Astrocyte of the spinal cord (primary cell): ENCODE measurements around the gene PKIB.
"Not testable (repeated sequence)": the region's sequence is repeated elsewhere in the genome, so short reads cannot be mapped to it uniquely, and the experiment has no call there.

Experiments used
- DNase-seq: peaks from one replicate; pipeline ENCODE4 v3.0.0; 2011; ENCODE audit warnings: low read depth, low spot score
- H3K4me3 ChIP-seq: 2 replicates; pipeline ENCODE4 v1.5.1; 2011; ENCODE audit warnings: low read depth, mild to moderate bottlenecking, low read length, moderate library complexity
- in situ Hi-C: cut with HindIII; loops from 2 replicates; pipeline ENCODE4 v1.10.0; 2017; ENCODE audit warnings: low sequenced_read_pairs
- TF ChIP-seq, protein P1 (sequence below): IDR thresholded peaks from 2 replicates; pipeline ENCODE4 v1.5.1; 2012; ENCODE audit warnings: low read depth, mild to moderate bottlenecking, low read length, inconsistent platforms

The PKIB gene

DNA sequence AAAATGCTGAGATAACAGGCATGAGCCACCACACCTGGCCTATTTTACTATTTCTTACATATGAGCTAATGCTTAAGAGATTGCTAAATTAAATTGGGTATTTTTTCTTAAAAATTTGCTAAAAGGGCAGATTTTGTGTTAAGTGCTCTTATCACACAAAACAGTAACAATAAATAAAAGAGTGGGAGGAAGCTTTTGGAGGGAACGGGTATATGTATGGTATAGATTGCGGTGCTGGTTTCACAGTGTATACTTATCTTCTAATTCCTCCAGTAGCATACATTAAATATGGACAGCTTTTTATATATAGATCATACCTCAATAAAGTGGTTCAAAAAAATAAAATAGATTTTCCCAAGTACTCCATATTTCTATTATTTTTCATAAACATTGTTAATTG, 129.9 kb downstream of the PKIB start:
- H3K4me3 ChIP-seq = no peak overlapping the region
- in situ Hi-C loops = no loop called here
- TF ChIP-seq, protein P1, sequence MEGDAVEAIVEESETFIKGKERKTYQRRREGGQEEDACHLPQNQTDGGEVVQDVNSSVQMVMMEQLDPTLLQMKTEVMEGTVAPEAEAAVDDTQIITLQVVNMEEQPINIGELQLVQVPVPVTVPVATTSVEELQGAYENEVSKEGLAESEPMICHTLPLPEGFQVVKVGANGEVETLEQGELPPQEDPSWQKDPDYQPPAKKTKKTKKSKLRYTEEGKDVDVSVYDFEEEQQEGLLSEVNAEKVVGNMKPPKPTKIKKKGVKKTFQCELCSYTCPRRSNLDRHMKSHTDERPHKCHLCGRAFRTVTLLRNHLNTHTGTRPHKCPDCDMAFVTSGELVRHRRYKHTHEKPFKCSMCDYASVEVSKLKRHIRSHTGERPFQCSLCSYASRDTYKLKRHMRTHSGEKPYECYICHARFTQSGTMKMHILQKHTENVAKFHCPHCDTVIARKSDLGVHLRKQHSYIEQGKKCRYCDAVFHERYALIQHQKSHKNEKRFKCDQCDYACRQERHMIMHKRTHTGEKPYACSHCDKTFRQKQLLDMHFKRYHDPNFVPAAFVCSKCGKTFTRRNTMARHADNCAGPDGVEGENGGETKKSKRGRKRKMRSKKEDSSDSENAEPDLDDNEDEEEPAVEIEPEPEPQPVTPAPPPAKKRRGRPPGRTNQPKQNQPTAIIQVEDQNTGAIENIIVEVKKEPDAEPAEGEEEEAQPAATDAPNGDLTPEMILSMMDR = no peak
- no peak for DNase-seq

DNA sequence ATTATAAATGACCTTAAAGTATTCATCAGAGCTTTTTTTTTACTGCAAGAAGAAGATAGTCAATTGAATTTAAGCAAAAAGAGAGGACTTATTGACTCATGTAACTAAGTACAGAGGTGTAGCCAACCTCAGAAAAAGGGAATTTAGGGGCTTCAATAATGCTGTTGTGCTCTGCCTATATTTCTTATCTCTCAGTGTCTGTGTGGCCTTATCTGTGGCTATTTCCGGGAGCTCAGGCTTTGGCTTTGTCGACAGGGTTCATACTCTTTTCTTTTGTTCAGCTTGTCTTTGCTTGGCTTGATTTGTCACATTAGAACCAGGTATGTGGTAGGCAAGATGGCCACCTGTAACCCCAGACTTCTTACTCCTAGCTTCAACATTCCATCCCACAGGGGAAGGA, 130.7 kb downstream of the PKIB start:
- in situ Hi-C loops = no loop called here
- no peak overlapping the region for H3K4me3 ChIP-seq
- DNase-seq = no peak
- TF ChIP-seq, protein P1 = no peak

DNA sequence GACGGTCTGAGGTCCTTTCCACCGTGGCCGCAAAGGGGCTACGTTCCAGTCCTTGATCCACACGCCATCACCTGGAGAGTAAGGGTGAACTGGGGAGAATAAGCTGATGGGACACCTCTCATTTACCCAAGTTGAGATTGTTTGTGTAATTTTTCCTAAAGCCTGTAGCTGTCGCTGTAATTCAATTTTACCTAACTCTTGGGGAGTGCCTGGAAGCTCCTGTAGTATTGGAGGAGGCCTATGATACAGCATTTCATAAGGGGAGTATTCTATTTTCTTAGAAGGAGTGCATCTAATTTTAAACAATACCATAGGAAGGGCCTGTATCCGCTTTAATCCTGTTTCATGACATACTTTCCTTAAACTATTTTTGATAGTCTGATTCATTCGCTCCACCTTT, 134.0 kb downstream of the PKIB start:
- in situ Hi-C loops, H3K4me3 ChIP-seq, DNase-seq: not testable (repeated sequence)
- TF ChIP-seq, protein P1 = peak; percentile 47

DNA sequence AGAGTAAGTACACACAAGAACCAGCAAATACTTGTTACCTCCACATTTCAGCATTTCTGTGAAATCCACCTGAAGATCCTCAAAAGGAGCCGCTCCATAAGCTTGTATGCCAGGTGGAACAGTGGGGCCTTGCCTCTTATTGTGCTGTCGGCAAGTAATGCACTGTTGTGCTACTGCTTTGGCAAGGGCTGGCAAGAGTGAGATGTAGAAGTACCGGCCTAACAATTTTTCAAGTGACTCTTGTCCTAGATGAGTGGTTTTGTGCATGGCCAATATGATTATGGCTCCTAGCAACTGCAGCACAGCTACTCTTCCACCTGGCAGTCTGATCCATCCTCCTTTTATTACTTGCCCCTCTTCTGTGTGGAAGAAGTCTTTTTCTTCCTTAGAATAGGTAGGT, 134.7 kb downstream of the PKIB start:
- DNase-seq, H3K4me3 ChIP-seq, in situ Hi-C loops: not testable (repeated sequence)

DNA sequence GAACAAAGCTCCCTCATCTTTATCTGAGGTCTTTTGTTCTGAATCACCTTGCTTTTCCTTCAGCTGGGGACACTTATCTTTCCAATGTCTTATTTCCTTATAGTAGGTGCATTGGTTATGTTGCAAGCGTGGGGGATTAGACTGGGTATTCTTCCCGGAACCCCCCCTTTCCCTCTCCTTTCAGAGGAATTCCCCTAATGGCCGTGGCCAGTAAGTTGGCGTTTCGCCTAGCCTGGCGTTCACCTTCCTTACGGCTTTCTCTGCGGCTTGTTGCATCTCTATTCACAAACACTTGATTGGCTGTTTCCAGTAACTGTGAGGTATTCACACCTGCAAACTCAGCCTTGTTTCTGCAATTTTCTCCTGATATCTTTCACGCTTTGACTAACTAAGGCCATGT, 136.5 kb downstream of the PKIB start:
- TF ChIP-seq, protein P1 = no peak
- DNase-seq = no peak
- no peak overlapping the region for H3K4me3 ChIP-seq
- in situ Hi-C loops = no loop called here

DNA sequence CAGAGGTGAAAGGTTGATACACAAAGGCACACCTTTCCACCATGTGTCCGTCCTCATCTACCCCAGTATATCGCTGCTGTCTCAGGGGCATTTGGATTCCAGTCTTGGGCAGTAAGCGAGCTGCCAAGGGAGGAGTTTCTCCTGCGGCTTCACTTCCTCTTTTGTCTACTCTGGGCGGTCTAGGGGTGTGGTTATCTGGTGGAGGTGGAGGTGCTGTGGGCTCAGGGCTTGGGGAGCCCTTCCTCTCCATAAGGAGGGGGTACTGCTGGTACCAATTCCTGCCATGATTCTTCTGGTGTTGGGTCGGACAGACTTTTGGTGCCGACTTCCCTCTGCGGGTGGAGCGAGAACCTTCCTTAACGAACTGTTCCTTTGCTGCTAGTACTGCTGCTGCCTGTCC, 137.4 kb downstream of the PKIB start:
- in situ Hi-C loops = no loop called here
- no peak for DNase-seq
- TF ChIP-seq, protein P1 = no peak
- no peak overlapping the region for H3K4me3 ChIP-seq

DNA sequence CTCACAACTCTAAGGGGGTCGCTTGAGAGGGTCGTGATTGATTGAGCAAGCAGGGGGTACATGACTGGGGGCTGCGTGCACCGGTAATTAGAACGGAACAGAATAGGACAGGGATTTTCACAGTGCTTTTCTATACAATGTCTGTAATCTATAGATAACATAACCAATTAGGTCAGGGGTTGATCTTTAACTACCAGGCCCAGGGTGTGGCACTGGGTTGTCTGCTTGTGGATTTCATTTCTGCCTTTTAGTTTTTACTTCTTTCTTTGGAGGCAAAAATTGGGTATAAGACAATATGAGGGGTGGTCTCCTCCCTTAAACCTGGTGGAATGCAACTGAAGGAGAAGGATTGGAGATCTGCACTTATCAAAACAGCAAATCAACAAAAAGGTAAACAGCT, 138.7 kb downstream of the PKIB start:
- H3K4me3 ChIP-seq, in situ Hi-C loops, DNase-seq: not testable (repeated sequence)

DNA sequence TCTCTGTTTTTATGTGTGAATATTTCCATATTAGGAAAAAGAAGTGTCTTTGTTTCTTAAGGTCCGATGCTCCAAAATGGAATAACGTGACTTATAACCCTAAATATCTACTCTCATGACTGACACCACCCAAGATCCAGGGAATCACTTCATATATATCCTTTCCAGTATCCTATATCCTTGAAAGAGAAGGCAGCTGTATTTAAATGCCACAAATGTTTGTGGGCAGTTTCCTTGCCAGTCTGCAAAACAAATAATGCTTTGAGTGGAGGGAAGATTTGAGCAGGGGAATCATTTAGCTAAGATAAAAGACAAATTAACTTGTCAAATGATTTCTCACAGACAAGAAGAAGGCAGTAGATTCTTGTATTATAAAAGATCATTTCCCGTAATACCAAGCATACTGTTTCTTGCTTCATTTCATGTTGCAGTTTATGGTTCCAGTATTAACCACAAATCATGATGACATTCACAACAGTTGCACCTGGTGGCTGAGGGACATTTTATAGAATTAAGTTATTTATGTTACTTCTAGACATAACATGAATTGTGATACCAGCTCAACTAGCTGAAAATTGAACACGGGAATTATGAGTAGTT, 139.3 kb downstream of the PKIB start:
- no peak overlapping the region for H3K4me3 ChIP-seq
- TF ChIP-seq, protein P1 = no peak
- DNase-seq = no peak
- in situ Hi-C loops = no loop called here
